ENCODE measurements around the gene NFIC.

DNA sequence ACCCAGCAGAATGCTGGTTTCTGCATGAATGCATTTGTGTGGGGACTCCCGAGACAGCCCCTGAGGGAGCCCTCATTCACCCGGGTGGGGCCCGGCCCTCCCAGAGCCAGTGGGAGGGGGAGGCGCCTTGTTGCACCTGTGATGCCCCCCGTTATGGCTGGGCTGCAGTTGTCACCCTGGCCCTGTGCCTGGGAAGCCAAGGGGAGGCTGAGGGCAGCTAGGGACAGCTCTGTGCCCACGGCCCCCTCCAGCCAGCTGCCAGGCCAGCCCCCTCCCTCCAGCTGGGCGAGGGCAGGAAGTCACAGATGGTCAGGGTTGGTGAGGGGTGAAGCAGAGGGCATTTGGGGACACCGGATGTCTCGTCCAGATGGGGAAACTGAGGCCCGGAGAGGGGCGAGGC lies 26.1 kb downstream of the NFIC start:
- TF ChIP-seq POLR2A (IDR thresholded peaks at IDR 0.05) (no peak), EP300 (IDR thresholded peaks at IDR 0.05) (no peak), POLR2AphosphoS5 (IDR thresholded peaks at IDR 0.05) (no peak)
- TF ChIP-seq, protein P1, sequence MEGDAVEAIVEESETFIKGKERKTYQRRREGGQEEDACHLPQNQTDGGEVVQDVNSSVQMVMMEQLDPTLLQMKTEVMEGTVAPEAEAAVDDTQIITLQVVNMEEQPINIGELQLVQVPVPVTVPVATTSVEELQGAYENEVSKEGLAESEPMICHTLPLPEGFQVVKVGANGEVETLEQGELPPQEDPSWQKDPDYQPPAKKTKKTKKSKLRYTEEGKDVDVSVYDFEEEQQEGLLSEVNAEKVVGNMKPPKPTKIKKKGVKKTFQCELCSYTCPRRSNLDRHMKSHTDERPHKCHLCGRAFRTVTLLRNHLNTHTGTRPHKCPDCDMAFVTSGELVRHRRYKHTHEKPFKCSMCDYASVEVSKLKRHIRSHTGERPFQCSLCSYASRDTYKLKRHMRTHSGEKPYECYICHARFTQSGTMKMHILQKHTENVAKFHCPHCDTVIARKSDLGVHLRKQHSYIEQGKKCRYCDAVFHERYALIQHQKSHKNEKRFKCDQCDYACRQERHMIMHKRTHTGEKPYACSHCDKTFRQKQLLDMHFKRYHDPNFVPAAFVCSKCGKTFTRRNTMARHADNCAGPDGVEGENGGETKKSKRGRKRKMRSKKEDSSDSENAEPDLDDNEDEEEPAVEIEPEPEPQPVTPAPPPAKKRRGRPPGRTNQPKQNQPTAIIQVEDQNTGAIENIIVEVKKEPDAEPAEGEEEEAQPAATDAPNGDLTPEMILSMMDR (IDR thresholded peaks at IDR 0.05), result no peak

All from gastroesophageal sphincter (tissue), 3 donors.